Activated CD4-positive, alpha-beta T cell treated with anti-CD3 and anti-CD28 coated beads for 24 hours (primary cell): ENCODE results near the gene NCR3LG1.

Experiments
- DNase-seq, 2 donors: peaks; one replicate each; pipeline ENCODE4 v3.0.0-alpha.2; 2020; ENCODE audit warnings: low read depth in 2 of 2

The NCR3LG1 gene

DNA sequence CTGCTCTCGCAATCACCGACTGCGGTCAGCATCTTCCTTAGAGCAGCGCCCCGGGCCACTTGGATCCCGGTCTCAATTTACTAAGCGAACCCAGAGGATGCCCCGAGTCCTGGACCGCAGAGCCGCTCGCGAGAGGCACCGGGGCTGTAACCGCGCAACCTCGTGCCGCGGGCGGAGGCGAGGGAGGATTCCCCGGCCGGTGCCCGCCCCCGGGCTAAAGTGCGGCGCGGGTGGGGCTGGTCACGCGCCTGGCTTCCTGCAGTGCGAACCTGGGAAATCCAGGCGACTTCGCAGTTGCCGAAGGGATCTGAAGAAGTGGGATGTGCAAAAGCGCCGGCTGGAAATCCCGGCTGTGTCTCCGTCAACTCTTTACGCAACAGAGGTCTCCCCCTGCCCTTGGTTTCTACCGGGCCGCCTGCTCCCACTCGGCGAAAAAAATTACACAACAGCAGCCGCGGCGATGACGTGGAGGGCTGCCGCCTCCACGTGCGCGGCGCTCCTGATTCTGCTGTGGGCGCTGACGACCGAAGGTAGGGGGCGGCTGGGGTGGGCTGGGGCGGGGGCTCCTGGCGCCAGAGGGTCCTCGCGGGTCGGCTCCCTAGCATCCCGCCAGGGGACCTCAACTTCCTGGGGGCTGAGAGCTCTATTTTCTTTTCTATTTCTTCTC lies at the start of gene NCR3LG1:
TSS of gene NCR3LG1 (plus strand) at position 291 of the 667 bp plus-strand sequence. CDS start at position 461, 170 bp downstream.
- DNase-seq: peak in 1 of 2 donors; percentile 22

GRCh38 chr11:17313349-17314231 lies 38.0 kb upstream of the NCR3LG1 start:
- DNase-seq: no peak

DNA sequence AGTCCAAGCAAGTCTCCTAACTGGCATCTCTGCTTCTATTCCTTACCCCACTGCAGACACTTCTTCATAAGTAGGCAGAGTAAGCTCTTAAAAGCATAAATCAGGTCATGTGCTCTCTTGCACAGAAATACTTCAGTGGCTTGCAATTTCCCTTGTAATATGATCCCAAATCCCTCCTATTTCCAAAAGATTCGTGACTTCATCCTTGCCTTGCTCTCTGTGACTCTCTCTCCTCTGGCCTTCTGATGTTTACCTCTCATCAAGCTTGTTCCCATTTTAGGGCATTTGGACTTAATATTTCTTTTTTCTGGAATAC lies 37.4 kb upstream of the NCR3LG1 start:
- no peak for DNase-seq

GRCh38 chr11:17314904-17315426 lies 36.6 kb upstream of the NCR3LG1 start:
- DNase-seq: no peak

DNA sequence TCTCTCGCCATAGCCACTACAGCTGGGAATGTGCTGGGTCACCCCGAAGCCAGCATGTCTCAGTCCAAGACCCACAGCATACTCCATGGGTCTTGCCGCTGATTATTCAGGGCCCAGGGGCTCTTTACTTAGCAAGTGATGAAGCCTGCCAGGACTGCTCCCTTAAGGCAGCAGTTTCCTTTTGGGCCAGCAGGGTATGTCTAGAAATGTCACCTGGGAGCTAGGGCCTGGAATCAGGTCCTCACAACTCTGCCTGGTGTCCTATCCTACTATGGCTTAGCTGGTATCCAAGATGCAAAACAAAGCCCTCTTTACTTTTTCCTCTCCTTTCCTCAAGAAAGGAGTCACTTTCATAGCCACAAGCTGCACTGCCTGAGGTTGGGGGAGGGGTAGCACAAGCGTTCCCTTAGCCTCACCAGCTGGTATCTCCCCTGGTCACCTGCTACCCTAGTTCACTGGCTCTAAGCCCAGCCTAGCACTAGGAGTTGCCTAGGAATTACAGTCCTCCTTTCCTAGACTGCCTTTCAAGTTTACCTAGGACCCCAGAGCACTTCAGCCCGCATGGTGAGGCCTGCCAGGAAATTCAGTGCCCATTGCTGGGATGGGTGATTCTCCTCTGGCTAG lies 22.6 kb upstream of the NCR3LG1 start:
- DNase-seq: no peak

DNA sequence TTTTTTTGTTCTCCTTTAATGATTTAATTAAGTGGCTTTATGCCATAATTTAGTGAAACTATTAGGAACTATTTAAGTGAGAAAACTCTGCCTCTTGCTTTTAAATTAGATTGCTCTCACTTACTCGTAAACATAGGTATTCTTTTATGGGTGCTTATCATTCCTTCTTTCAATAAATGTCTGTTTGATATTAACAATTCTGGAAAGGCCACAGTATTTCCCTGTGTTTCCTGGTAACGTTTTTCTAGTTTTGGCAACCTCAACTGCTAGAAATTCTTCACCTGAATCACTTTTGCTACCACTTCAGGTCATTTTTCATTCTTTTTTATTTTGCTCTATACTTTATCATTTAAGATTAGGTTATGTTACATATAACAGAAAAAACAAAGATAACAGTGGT lies 19.9 kb upstream of the NCR3LG1 start:
- no peak for DNase-seq

DNA sequence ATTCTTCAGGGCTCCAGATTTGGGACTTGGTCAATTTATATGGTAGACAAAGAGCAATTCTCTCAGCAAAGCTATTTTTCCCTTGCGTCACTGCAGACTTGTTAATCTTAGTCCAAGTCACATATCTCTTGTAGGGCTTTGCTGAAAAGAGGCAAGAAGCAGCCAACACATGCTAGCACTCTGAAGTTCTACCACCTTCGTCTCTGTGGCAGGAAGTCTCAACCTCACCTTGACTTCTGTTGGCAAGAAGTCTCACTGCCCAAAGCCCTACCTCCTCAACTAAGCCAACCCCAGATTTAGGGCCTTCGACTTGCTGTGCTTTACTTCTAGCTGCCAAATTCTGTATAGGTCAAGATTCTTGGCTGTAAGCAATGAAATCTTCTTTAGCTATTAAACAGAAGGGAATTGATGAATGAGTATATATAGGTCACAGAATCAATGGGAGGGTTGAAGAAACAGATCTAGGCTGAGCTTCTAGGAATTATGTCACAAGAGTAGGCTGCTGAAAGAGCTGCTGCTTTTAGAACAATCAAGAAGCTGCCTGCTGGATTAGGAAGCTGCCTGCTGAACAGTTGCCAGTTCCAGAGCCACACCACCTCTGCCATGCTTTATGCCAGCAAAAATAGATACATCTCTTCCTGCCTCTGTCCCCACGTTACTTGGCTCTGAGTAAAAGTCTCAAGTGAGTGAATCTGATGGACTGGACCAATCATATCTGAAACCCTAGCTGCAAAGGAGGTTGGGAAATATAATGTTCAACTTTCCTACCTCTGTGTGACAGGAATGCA lies 17.6 kb upstream of the NCR3LG1 start:
- no peak for DNase-seq

GRCh38 chr11:17343257-17343656 lies 8.3 kb upstream of the NCR3LG1 start:
- DNase-seq: no peak

GRCh38 chr11:17343907-17344306 lies 7.7 kb upstream of the NCR3LG1 start:
- peak in 1 of 2 donors; percentile 22 for DNase-seq

DNA sequence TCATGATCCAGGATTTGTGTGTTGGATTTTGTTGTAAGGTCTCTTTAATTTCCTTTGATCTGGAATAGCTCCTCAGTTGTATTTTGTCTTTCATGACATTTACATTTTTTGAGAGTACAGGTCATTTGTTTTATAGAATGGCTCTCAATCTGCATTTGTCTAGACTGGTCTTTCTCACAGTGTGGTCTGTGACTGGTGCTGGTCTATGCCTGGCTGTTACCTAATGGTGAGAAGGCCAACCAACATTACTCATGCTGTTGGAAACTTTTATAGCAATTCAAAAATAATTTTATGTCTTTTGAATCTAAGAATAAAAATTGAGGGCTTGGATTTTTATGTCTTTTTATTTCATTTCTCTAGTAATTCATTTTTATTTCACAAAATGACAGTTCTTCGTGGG lies 3.9 kb upstream of the NCR3LG1 start:
- no peak for DNase-seq

DNA sequence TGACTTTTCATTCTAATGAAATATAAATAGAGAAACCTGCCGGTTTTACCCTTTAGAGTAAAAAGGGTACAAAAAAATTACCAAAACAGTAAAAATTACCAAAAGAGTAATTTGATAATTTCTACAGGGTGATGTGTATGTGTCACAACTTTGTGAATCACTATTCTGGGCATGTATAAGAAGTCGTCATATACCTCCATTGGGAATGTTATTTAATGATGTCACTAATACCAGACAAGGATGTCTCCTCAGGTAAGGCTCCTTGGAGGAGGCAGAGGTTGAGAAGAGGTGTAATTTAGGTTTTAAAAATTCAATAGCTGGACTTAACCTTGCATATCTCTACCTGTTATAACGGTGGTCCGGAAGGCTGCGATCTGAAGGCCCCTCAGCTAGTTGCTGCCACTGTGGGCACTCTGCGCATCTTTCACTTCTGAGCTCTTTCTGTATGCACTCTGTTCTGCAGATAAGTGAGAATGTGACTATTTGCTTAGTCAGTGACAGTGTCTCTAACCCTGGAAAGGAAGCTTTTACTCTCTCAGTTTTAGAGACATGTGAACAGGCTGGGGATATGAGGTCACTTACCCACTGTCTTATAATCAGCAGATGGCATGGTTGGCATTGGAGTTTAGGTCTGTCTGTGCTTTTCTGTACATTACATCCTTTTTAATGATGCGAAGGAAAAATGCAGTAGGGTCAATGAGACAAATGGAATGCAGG lies 987 bp upstream of the NCR3LG1 start:
- no peak for DNase-seq

DNA sequence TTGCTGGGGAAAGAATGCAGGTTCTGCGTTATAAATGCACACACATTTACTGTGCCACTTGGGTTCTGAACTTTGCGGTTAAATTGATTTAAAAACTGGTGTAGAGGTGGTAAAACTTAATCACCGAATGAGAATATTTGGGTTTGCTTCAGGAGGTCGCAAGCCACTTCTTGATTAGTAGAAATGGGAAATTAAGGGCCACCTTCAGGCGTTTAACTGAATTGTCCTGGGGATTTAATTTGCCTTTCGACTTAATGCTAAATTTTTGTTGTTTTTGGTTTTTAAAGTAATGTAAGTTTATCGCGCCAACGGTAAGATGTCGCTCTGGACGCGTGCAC lies 459 bp upstream of the NCR3LG1 start:
- no peak for DNase-seq

DNA sequence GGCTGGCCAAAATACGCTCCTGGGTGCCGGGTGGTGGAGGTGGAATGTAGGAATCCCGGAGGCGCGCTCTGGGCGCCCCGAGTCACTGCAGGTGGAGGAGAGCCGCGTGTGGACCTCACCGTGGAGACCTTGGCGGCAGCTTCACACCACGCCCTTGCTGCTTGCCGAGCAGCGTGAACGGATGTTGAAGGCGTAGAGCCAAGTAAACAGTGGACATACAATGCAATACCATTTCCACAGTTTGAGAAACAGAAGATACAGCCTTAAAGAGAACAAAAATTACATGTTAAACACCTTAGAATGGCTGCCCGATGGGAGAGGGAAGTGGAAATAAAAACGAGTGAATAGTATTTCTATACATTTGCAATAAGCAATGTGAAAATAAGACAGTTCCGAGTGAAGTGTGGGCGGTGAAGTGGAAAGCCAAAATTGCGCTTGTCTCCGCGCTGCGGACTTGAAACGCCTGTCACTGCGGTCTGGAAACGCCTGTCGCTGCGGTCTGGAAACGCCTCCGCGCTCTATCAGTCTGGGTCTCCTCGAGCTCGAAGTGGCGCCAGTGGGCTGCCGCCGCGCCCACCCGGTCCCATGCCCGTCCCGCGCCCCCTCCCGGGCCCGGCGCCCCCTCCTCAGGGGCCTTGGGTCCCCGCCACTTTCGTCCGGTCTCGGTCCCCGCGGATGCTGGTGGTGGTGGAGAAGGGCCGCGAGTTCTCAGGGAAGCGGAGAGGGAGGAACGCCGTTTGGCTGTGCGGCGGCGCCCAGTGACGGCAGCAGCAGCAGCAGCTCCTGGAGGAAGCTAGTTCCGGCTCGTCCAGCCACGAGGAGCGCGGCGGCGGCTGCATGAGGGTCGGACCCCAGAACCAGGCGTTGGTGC lies 1.6 kb downstream of the NCR3LG1 start:
- DNase-seq: peak in 1 of 2 donors; percentile 63

DNA sequence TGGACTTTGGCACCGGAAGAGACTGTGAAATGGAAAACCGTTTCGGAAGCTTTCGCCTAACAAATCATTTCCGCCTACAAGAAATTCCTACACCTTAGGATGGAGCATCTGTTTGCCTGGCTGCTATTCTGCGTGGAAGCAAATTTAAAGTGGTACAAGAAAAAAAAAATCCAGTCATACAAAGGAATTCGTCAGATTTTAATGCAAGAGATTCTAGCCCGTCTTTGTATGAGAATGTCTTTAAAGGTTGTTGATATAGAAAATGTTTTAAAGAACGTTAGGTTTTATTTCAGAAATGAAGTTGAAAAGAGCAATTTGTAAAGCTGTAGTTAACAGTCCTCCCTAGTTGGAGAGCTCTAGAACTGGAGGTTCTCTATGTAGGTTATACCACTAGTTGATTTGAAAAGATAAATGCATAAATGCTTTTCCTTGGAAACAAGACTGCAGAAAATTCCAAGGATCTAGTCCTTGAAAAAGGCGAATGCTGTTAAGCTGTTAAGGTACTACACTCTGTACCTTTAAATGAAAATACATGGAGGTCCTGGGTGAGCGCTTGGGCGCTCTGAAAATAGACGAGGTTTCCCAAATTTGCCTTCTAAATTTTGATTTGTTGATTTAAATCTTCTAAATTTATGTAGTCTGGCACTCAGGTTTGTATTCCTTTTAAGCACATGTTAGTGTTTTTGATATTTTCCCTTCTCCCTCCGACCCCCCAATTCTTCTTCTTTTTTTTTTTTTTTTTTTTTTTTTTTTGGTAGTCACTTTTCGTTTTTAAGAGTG lies 2.4 kb downstream of the NCR3LG1 start:
- no peak for DNase-seq

GRCh38 chr11:17354601-17354991 lies 3.0 kb downstream of the NCR3LG1 start:
- peak; percentile 35 to 50 for DNase-seq

- no peak for DNase-seq
These were observed 14.9 kb downstream of the NCR3LG1 start for GRCh38 chr11:17366495-17366894.

DNA sequence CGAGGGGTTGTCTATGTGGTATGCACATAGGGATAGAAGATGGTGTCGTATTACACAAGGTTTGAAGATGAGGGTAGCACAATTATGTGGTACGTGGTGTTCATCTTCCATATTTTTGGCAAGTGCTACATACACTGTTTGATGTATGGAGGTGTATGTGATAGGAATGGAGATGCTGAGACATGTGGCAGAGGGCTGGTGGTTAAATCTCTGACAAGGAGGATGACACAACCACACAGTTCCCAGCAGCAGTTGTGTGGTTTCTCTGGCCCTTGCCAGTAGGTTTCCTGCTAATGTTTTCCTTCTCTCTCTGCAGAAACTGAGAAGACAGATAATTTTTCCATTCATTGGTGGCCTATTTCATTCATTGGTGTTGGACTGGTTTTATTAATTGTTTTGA lies 17.0 kb downstream of the NCR3LG1 start:
- DNase-seq: no peak

DNA sequence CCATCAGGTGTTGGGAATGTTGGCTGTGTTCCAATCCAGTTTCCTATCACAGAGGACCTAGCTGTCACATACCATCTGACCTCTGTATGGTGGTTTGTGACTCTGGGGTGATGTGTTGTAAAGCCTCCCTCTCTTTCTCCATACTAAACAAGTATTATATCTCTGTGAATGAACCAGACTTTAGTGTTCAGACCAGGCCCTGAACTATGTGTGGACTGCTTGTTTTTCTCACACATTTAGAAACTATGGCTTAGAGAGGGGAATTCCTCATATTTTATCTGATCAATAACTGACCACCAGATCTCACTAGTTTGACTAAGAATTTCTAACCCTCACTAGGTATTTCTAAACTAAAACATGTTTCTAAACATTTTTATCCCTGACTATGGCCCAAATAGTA lies 17.5 kb downstream of the NCR3LG1 start:
- no peak for DNase-seq

GRCh38 chr11:17369684-17370243 lies 18.2 kb downstream of the NCR3LG1 start:
- DNase-seq: no peak
